HG02571 (cell line): ENCODE results near the gene SOX9.
"Not testable (repeated sequence)": the region's sequence is repeated elsewhere in the genome, so short reads cannot be mapped to it uniquely, and the experiment has no call there.

Experiments used
- ATAC-seq: cut with Tn5 transposase; IDR thresholded peaks from one replicate; pipeline ENCODE4 v1.9.1; 2021; ENCODE audit warnings: mild to moderate bottlenecking, moderate library complexity; ENCODE audit not compliant: unreplicated experiment

Gene SOX9

GRCh38 chr17:72110942-72111318 is 9.9 kb upstream of the SOX9 start:
- no peak for ATAC-seq

- ATAC-seq: no peak
Observed at GRCh38 chr17:72111336-72111923, 9.4 kb upstream of the SOX9 start.

GRCh38 chr17:72111926-72112325 is 8.9 kb upstream of the SOX9 start:
- not testable (repeated sequence) for ATAC-seq

- no peak for ATAC-seq
Observed at GRCh38 chr17:72113751-72114150, 7.1 kb upstream of the SOX9 start.

- no peak for ATAC-seq
Observed at GRCh38 chr17:72115781-72116525, 4.9 kb upstream of the SOX9 start.

GRCh38 chr17:72116661-72117521 is 3.9 kb upstream of the SOX9 start:
- no peak for ATAC-seq

GRCh38 chr17:72117535-72118334 is 3.1 kb upstream of the SOX9 start:
- no peak for ATAC-seq

- no peak for ATAC-seq
Observed at GRCh38 chr17:72118335-72119076, 2.3 kb upstream of the SOX9 start.

GRCh38 chr17:72119077-72119872 is 1.5 kb upstream of the SOX9 start:
- ATAC-seq: no peak

GRCh38 chr17:72119873-72120641 is 763 bp upstream of the SOX9 start:
- ATAC-seq: no peak

- peak; percentile 6 for ATAC-seq
Observed at GRCh38 chr17:72121164-72122009, 567 bp downstream of the SOX9 start.

- no peak for ATAC-seq
Observed at GRCh38 chr17:72122010-72122764, 1.4 kb downstream of the SOX9 start.

- ATAC-seq: no peak
Observed at GRCh38 chr17:72122765-72123529, 2.1 kb downstream of the SOX9 start.

- no peak for ATAC-seq
Observed at GRCh38 chr17:72123530-72124437, 3.0 kb downstream of the SOX9 start.

GRCh38 chr17:72124438-72124775 is 3.6 kb downstream of the SOX9 start:
- no peak for ATAC-seq
